HG02852 (cell line): Measurements from ENCODE around the gene POLD4.
A peak's percentile ranks its signal among the peaks of the same experiment; 100 is the strongest.

Experiments
- ATAC-seq: cut with Tn5 transposase; IDR thresholded peaks from one replicate; pipeline ENCODE4 v1.9.1; 2021; ENCODE audit warnings: mild to moderate bottlenecking, moderate library complexity; ENCODE audit not compliant: unreplicated experiment

Gene POLD4

DNA sequence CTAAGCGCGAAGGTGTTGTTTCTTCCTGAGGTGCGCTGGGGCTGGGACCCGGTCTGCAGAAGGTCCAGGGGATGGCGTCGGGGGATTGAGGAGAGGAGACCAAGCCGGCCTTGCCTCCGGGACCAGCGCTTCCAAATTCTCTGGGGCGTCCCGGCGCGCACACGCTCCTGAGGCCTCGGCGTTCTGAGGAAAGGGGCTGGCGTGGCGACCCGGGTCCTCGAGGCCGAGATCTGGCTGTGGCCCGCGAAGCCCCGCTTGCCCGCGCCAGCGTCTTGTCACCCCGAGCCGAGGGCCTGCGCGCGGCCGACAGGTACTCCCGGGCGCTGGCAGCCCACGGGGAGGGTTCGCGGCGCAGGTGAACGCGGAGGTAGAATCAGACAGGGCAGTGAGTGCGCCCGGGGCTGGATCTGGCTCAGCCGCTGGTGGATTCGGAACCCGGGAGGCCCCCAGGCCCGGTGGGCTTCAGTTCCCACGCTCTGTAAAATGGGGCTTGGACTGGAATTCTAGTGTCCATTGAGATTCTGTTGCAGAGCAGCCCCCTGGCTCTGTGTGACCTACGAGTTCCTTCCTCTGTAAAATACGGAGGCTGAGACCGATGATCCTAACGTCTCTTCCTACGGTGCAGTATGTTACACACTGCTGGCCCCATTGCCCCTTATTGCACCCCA, 35.3 kb downstream of the POLD4 start:
- no peak for ATAC-seq

DNA sequence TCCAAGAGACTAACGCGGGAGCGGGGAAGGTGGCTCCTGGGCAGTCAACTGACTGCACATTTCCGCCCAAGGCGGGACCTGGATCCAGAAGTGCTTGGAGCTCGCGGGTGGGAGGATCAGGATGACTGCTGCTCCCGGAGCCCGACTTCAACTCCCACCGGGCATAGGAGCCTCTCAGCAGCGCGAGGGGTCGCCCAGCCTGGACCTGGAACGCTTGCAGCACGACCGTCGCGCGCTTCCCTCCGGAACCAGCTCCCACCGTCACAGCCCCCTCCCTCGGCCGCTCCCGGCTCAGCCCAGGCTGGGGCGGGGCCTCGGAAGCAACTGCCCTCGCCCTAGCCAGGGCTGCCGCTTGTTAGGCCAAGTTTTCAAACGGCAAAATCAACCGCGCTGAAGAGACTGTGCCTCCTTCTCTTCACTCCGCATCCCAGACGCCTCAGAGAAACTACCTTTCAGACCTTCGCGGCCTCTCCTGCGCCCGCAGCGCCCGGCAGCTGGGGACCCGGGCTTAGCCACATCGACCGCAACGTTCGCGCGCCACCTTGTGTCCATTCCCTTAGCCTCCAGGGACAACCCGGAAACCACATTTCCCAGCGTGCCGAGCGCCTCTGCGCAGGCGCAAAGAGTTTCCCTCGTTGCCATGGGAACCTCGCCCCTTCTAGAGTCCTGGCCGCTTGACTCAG, 36.0 kb downstream of the POLD4 start:
- peak; percentile 81 for ATAC-seq

GRCh38 chr11:67316882-67317204, 36.5 kb downstream of the POLD4 start:
- no peak for ATAC-seq

DNA sequence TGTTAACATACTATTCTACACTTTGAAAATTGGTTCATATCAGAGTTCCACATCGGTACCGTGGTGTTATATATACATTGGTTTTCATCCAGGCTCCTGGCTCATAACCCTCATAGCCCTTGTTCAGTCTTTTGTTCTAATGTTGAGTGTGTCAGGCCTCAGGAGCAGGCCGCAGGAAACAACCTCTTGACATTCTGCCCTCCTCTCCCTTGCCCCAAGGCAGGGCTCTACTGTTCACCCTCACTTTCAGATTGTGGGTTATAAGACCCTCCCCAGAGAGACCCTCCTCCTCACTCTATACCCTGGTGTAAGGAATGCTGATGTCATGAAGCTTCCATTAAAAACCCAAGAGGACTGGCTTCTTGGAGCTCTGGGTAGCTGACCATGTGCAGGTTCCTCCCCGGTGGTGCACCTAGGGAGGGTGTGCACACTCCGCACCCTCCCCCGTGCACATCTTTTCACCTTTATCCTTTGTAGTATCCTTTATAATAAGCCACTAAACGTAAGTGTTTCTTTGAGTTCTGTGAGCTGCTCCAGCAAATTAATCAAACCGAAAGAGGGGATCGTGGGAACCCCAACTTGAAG, 37.9 kb downstream of the POLD4 start:
- ATAC-seq = no peak

DNA sequence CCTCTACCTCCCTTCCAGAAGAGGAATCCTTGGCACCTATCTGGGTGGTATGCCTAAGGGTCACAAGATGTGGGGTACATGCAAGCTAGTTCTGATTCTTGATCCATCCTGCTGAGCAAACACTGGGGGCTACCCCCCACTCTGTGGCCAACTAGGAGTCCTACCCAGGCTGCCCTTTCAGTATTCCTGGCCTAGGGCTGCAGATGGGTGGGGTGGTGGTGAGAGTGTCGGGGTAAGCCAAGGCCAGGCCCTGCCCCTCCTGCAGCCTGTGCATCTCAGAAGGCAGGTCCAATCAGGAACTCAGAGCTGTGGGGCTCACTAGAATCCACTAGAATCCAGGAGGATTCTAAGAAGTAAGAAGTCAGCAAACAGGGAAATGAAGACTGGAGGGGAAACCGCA, 39.1 kb downstream of the POLD4 start:
- ATAC-seq = no peak

DNA sequence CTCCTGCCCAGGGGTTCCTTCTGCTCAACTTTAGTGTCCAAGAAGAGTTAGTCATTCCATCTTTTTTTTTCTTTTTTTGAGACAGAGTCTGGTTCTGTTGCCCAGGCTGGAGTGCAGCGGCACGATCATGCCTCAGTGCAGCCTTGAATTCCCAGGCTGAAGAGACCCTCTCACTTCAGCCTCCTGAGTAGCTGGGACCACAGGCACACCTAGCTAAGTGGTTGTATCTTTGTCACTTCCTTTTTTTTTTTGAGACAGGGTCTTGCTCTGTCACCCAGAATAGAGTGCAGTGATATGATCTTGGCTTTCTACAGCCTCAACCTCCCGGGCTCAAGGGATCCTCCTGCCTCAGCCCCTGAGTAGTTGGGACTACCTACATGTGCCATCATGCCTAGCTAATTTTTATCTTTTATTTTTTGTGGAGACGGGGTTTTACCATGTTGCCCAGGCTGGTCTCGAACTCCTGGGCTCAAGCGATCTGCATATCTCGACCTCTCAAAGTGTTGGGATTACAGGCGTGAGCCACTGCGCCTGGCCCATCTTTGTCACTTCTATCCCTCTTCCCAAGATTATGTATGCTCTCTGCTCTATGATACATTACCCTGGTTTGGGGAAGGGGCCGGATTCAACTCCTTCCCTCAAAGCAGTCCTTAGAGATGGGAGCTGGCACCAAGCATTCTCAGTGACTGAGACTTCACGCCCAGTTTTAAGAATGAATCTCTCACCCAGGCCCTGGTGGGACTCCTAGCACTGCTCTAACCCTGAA, 40.0 kb downstream of the POLD4 start:
- ATAC-seq = no peak

- ATAC-seq = no peak
Measured at GRCh38 chr11:67312187-67313021, 40.9 kb downstream of the POLD4 start.

DNA sequence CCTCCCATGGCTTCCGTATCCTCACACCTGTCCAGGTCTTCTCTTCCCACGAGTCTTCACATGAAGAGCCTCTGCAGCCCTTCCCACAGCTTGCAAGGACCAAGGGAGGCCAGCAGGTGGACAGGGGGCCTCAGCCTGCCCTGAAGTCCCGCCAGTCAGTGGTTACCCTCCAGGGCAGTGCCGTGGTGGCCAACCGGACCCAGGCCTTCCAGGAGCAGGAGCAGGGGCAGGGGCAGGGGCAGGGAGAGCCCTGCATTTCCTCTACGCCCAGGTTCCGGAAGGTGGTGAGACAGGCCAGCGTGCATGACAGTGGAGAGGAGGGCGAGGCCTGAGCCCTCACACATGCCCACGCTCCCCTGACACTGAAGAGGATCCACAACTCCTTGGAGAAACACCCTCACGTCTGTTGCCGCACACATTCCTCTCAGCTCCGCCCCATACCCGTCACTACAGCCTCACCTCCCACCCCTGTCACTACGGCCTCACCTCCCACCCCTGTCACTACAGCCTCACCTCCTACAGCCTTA, 41.7 kb downstream of the POLD4 start:
- ATAC-seq = no peak

DNA sequence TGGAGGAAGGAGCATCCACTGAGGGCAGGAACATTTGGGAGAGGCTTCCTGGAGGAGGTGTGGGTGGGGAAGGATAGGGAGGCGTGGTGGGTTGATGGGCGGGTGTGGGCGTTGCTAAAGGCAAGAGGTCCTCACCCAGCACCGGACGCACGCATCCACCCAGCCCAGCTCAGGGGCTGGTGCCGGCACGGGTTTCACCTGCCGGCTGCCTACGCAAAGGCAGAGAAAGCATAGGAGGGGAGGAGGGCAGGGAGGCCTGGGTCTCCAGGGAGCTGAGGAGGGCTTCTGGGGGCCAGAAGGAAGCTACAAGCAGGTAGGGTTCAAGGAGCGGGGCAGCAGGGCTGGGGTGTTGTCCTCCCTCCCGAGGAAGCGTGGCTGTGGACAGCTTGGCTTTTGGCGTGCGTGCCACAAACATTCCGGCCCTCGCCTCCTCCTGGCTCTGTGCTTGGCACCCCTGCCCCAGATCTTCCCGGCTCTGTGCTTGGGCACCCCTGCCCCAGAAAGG, 42.2 kb downstream of the POLD4 start:
- no peak for ATAC-seq

- no peak for ATAC-seq
Measured at GRCh38 chr11:67310246-67311050, 42.9 kb downstream of the POLD4 start.

GRCh38 chr11:67309661-67310061, 43.7 kb downstream of the POLD4 start:
- no peak for ATAC-seq

GRCh38 chr11:67309166-67309565, 44.2 kb downstream of the POLD4 start:
- no peak for ATAC-seq

DNA sequence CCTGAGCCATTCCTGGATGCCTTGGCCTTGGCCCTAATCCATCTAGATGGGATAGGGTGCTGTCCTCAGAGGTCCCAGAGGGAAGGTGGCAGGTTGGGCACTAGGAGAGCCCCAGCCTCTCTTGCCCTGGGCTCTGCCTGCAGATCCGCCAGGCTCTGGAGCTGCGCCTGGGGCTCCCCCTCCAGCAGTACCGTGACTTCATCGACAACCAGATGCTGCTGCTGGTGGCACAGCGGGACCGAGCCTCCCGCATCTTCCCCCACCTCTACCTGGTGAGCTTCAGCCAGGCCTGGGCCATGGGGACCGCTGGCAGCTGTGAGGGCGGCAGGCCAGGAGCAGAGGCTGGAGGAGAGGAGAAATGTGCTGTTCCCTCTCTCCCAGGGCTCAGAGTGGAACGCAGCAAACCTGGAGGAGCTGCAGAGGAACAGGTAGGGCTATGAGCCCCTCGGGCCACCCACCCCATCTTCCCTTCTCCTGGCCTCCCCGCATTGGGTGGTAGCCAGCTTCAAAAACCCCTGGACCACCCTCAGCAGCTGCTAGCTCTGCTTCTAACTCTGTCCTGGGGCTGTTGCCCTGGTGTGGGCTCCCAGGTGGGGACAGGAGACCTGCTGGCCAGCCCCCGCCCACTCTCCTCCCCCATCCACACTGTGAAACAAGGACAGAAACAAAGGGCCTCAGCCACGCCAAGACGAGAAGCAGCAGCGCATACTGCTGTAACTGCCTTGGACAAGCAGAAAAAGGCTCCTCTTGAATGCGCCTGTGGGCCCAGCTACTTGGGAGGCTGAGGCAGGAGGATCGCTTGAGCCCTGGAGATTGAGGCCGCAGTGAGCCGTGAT, 45.1 kb downstream of the POLD4 start:
- no peak for ATAC-seq

- ATAC-seq = no peak
Measured at GRCh38 chr11:67307545-67308001, 45.8 kb downstream of the POLD4 start.

DNA sequence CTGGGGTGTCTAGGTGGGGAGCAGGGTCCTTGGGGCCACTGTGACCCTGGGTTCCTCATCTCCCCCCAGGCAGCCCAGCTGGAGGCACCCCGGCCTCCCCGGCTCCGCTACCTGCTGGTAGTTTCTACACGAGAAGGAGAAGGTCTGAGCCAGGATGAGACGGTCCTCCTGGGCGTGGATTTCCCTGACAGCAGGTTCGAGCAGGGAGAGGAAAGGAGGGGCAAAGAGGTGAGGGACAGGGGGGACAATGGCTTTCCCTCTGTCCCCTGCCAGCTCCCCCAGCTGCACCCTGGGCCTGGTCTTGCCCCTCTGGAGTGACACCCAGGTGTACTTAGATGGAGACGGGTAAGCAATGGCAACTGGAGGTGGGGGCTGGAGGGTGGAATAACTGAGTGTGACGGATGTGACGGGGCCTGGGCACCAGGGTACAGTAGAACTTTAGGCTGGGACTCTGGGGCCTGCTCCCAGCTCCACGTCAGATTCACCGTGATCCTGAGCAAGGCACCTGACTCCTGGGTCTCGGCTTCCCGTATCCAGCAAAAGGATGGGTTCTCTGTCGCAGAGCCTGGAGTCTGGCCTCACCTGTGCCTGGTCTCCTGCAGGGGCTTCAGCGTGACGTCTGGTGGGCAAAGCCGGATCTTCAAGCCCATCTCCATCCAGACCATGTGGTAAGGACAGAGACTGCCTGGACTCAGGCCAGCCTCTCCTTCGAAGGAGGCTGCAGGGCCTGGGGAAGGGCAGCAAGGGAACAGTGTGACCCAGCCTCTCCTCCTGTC, 46.4 kb downstream of the POLD4 start:
- no peak for ATAC-seq

- no peak for ATAC-seq
Measured at GRCh38 chr11:67304511-67305113, 48.7 kb downstream of the POLD4 start.

- ATAC-seq = no peak
Measured at GRCh38 chr11:67303835-67304411, 49.4 kb downstream of the POLD4 start.
